B cell (primary cell): ENCODE data around the gene TMEM114. TPM values are rescaled to one million over a fixed set of nuclear protein-coding genes. Genes with fewer than 3 reads are reported as not detected.

ENCODE experiments used
- ATAC-seq: fragments of 200-7000 bp; cut with Tn5 transposase; one replicate; pipeline ENCODE4 v1.10.0; 2021; ENCODE audit warnings: low read depth, mild to moderate bottlenecking, moderate number of reproducible peaks, moderate library complexity
- CTCF ChIA-PET: fragments of 350-600 bp; sonication (Branson Sonifier 250); formaldehyde crosslinking; loops from one replicate; lab custom pipeline; 2021; ENCODE audit warnings: antibody characterized with exemption, inconsistent platforms; lab: Charles Lee
- POLR2A ChIA-PET: fragments of 350-600 bp; sonication (Branson Sonifier 250); formaldehyde crosslinking; loops from one replicate; lab custom pipeline; 2021; ENCODE audit warnings: antibody characterized with exemption; lab: Charles Lee
- DNase-seq: peaks from one replicate; pipeline ENCODE4 v3.0.0; 2013
- H2AFZ ChIP-seq: 2 replicates; pipeline ENCODE4 v1.6.1; 2012; ENCODE audit warnings: mild to moderate bottlenecking, low read depth, low read length; ENCODE audit not compliant: insufficient read depth, poor library complexity, severe bottlenecking
- H3K27ac ChIP-seq, 2 donors: 1 replicate in 1 of 2; 2 replicates in 1 of 2; pipeline ENCODE4 v1.5.1; 2012 to 2013; ENCODE audit warnings: low read length in 2 of 2, mild to moderate bottlenecking in 2 of 2, moderate library complexity in 1 of 2
- H3K27me3 ChIP-seq, 4 experiments: fragments of 200-600 bp in 1 of 4; sonication (generic) in 1 of 4; replicated peaks in 1 of 4; 1 replicate in 2 of 4; 2 replicates in 2 of 4; pipeline versions ENCODE4 v1.6.1 to v1.7.0; 2013 to 2016; ENCODE audit warnings: low read length in 3 of 4, mild to moderate bottlenecking in 2 of 4, mixed read lengths in 1 of 4, moderate library complexity in 1 of 4; ENCODE audit not compliant: insufficient read depth in 4 of 4, control insufficient read depth in 3 of 4; ENCODE audit errors: control extremely low read depth in 1 of 4
- H3K36me3 ChIP-seq, 2 experiments: replicated peaks in 1 of 2; 1 replicate in 1 of 2; 2 replicates in 1 of 2; pipeline versions ENCODE4 v1.6.1 to v1.7.1; 2013; ENCODE audit warnings: low read length in 1 of 2; ENCODE audit not compliant: insufficient read depth in 2 of 2, control insufficient read depth in 1 of 2; ENCODE audit errors: control extremely low read depth in 1 of 2, extremely low read depth in 1 of 2
- H3K4me1 ChIP-seq, 2 donors: fragments of 200-600 bp in 1 of 2; sonication (generic) in 1 of 2; 1 replicate in 1 of 2; 2 replicates in 1 of 2; pipeline versions ENCODE4 v1.5.1 to v1.6.1; 2013 to 2017; ENCODE audit warnings: low read length in 2 of 2; ENCODE audit not compliant: control insufficient read depth in 2 of 2, insufficient read depth in 2 of 2
- H3K4me2 ChIP-seq: replicated peaks from 2 replicates; pipeline ENCODE3; 2012; ENCODE audit warnings: mild to moderate bottlenecking, low read depth, low read length; ENCODE audit not compliant: poor library complexity, severe bottlenecking
- H3K4me3 ChIP-seq, 5 experiments: fragments of 200-600 bp in 1 of 5; sonication (generic) in 1 of 5; 1 replicate in 3 of 5; 2 replicates in 2 of 5; pipeline versions ENCODE4 v1.5.1 to v1.7.0; 2011 to 2016; ENCODE audit warnings: low read length in 4 of 5, mild to moderate bottlenecking in 4 of 5, low read depth in 2 of 5, control low read depth in 1 of 5, moderate library complexity in 1 of 5; ENCODE audit not compliant: insufficient read depth in 1 of 5; ENCODE audit errors: control extremely low read depth in 1 of 5, extremely low read depth in 1 of 5
- H3K79me2 ChIP-seq: fragments of 200-600 bp; sonication (generic); one replicate; pipeline ENCODE4 v1.6.0; 2016; ENCODE audit warnings: low read length; ENCODE audit not compliant: control insufficient read depth, insufficient read depth
- H3K9ac ChIP-seq: fragments of 200-600 bp; sonication (generic); 2 replicates; pipeline ENCODE4 v1.6.1; 2017; ENCODE audit warnings: mild to moderate bottlenecking, low read length, moderate library complexity
- H3K9me3 ChIP-seq, 3 donors: one replicate each; pipeline versions ENCODE4 v1.6.1 to v1.7.1; 2013; ENCODE audit warnings: low read length in 2 of 3; ENCODE audit not compliant: control insufficient read depth in 2 of 3, insufficient read depth in 1 of 3; ENCODE audit errors: control extremely low read depth in 1 of 3
- H4K20me1 ChIP-seq: 2 replicates; pipeline ENCODE4 v1.6.0; 2012; ENCODE audit warnings: mild to moderate bottlenecking, low read length; ENCODE audit not compliant: insufficient read depth, control insufficient read depth, poor library complexity, severe bottlenecking
- H3K27ac Mint-ChIP-seq: one replicate; pipeline ENCODE4 v1.8.0; 2021; ENCODE audit warnings: mixed read lengths
- H3K27me3 Mint-ChIP-seq: one replicate; pipeline ENCODE4 v1.8.0; 2021; ENCODE audit warnings: mixed read lengths
- H3K4me1 Mint-ChIP-seq: one replicate; pipeline ENCODE4 v1.8.0; 2021; ENCODE audit warnings: mixed read lengths
- H3K4me3 Mint-ChIP-seq: one replicate; pipeline ENCODE4 v1.8.0; 2021; ENCODE audit warnings: mixed read lengths
- H3K9me3 Mint-ChIP-seq: one replicate; pipeline ENCODE4 v1.8.0; 2022; ENCODE audit warnings: mixed read lengths; ENCODE audit not compliant: insufficient read depth
- EZH2 ChIP-seq: IDR thresholded peaks from 2 replicates; pipeline ENCODE4 v1.6.1; 2012; ENCODE audit warnings: borderline replicate concordance, low read depth, mild to moderate bottlenecking, moderate library complexity, low read length; ENCODE audit not compliant: insufficient read depth, poor library complexity, severe bottlenecking
- whole genome bisulfite sequencing: methylation state at CpG from one replicate; pipeline ENCODE4 v1.1.5; 2013; ENCODE audit warnings: missing lambda C conversion rate; ENCODE audit not compliant: insufficient coverage; 5-methylcytosine and 5-hydroxymethylcytosine counted together
- intact Hi-C: fragments of 100-400 bp; cut with micrococcal nuclease; formaldehyde crosslinking; loops from one replicate; pipeline ENCODE4 v1.10.0; 2022
- polyA plus RNA-seq: library from polyadenylated mRNA; depleted of rRNA; stranded (reverse); fragments of >200 nt; gene quantifications from 2 replicates; pipeline ENCODE4 v1.2.3, GENCODE V29; 2012
- total RNA-seq, 2 donors: library from RNA; stranded (reverse); fragments of 120-200 nt in 1 of 2; gene quantifications; 1 replicate in 1 of 2; 2 replicates in 1 of 2; pipeline versions ENCODE4 v1.2.3 to v1.2.4, GENCODE V29; 2013 to 2022
- TF ChIP-seq, protein P1 (sequence below): fragments of 200-600 bp; IDR thresholded peaks from one replicate; pipeline ENCODE4 v1.8.0; 2022; ENCODE audit warnings: antibody characterized with exemption, mild to moderate bottlenecking

TMEM114 gene
- total and polyA plus RNA-seq, 2 donors (not counting 1 experiment from before 2014, with no cell fraction given): not detected

DNA sequence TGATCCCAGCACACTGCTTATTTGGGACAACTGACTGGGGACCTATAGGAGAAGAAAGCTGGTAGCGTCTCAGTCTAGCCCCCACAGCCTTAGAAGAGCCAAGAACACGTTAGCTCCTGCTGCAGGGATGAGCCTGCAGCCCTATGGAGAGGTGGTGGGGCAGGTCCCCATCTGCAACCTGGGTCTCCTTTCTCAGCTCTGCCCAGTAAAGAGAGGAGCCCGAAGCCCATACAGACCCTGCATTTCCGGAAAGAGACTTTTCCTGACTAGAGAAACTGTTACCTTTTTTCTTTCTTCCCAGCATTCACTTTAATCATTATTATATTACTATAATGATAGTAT is 32.0 kb upstream of the TMEM114 start:
- Mint-ChIP-seq H3K27me3 (peaks cover 9% of the 10 kb centered on the region), H3K4me3 (peak overlapping the region; percentile 94), H3K4me1 (peaks cover 21% of the 10 kb centered on the region), H3K9me3 (no peaks in the 10 kb centered on the region), H3K27ac (peak overlapping the region; percentile 86)
- Histone ChIP-seq H3K9ac (peak overlapping the region; percentile 93), H3K27me3 (peaks cover 0 to 6% (median 0%) of the 10 kb centered on the region in 4 experiments), H3K9me3 (peaks cover 0 to 2% (median 0%) of the 10 kb centered on the region in 3 donors), H3K4me3 (peak overlapping the region; percentile 88 to 100 (median 98)), H4K20me1 (peaks cover 17% of the 10 kb centered on the region), H3K4me1 (peaks cover 12 to 15% of the 10 kb centered on the region in 2 donors), H3K27ac (peak overlapping the region in 1 of 2 donors; percentile 86), H3K36me3 (peaks cover 2 to 13% of the 10 kb centered on the region in 2 experiments), H3K4me2 (peak overlapping the region; percentile 80), H2AFZ (peak overlapping the region; percentile 91), H3K79me2 (peaks cover 47% of the 10 kb centered on the region)
- no peak for ATAC-seq
- TF ChIP-seq, protein P1, sequence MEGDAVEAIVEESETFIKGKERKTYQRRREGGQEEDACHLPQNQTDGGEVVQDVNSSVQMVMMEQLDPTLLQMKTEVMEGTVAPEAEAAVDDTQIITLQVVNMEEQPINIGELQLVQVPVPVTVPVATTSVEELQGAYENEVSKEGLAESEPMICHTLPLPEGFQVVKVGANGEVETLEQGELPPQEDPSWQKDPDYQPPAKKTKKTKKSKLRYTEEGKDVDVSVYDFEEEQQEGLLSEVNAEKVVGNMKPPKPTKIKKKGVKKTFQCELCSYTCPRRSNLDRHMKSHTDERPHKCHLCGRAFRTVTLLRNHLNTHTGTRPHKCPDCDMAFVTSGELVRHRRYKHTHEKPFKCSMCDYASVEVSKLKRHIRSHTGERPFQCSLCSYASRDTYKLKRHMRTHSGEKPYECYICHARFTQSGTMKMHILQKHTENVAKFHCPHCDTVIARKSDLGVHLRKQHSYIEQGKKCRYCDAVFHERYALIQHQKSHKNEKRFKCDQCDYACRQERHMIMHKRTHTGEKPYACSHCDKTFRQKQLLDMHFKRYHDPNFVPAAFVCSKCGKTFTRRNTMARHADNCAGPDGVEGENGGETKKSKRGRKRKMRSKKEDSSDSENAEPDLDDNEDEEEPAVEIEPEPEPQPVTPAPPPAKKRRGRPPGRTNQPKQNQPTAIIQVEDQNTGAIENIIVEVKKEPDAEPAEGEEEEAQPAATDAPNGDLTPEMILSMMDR: no peak
- TF ChIP-seq EZH2: no peak
- WGBS: 0% methylated on average over 2 of the region's 4 CpGs
- CTCF ChIA-PET: interaction anchor here (1.0 kb wide), 2 partner anchors 258 to 314 kb away, joined by 3 read pairs; no protein-coding TSS in a partner anchor
- no peak for DNase-seq
- intact Hi-C loops: loop anchor here (5.0 kb wide), 2 partner anchors 270 to 335 kb away; no protein-coding TSS in a partner anchor
- POLR2A ChIA-PET: interaction anchor here (0.6 kb wide), 1 partner anchor 14 kb away, joined by 5 read pairs; no protein-coding TSS in a partner anchor
